ENCODE data around the gene PTPRM.

- no peak for TF ChIP-seq ZNF274 (IDR thresholded peaks at IDR 0.05; ENCODE audit: low read depth, low read length)
- TF ChIP-seq SUZ12 (IDR thresholded peaks at IDR 0.05; ENCODE audit: extremely low read depth, insufficient read depth, insufficient read length): no peak
These were observed 310.5 kb downstream of the PTPRM start for GRCh38 chr18:7877609-7878008.
